NCI-H2196 (cell line): ENCODE data around the gene TMF1.

Experiments
- DNase-seq: peaks from one replicate; lab custom pipeline; 2025; ENCODE audit not compliant: unreplicated experiment; lab: John Stamatoyannopoulos, UW

Gene TMF1, protein sequence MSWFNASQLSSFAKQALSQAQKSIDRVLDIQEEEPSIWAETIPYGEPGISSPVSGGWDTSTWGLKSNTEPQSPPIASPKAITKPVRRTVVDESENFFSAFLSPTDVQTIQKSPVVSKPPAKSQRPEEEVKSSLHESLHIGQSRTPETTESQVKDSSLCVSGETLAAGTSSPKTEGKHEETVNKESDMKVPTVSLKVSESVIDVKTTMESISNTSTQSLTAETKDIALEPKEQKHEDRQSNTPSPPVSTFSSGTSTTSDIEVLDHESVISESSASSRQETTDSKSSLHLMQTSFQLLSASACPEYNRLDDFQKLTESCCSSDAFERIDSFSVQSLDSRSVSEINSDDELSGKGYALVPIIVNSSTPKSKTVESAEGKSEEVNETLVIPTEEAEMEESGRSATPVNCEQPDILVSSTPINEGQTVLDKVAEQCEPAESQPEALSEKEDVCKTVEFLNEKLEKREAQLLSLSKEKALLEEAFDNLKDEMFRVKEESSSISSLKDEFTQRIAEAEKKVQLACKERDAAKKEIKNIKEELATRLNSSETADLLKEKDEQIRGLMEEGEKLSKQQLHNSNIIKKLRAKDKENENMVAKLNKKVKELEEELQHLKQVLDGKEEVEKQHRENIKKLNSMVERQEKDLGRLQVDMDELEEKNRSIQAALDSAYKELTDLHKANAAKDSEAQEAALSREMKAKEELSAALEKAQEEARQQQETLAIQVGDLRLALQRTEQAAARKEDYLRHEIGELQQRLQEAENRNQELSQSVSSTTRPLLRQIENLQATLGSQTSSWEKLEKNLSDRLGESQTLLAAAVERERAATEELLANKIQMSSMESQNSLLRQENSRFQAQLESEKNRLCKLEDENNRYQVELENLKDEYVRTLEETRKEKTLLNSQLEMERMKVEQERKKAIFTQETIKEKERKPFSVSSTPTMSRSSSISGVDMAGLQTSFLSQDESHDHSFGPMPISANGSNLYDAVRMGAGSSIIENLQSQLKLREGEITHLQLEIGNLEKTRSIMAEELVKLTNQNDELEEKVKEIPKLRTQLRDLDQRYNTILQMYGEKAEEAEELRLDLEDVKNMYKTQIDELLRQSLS

DNA sequence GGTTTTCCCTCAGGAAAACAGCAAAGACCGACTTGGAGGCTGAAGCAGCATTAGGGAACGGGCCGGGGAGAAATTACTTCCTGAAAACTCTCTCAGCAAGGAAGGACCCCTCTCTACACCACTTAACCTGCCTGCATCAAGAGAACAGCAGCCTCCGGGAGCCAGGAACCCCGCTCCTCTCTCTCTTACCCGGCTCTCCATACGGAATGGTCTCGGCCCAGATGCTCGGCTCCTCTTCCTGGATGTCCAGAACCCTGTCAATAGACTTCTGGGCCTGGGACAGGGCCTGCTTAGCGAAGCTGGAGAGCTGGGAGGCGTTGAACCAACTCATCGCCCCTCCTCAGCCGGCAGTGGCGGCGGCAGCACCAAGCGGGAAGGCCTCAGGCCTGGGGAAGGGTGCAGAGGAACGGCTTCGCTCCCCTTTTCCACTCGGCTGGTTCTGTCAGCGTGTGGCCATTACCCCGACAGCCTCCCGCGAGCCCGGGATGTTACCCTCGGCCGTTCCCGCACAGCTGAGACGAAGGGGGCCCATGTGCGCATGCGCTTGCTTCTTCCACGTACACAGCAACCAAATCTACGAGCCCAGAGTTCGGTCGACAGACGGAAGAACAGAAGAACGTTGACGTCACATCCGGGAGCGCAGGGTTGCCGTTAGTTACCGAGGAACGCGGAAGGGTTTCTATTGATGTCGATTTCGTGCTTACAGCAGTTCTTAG is at the start of gene TMF1:
Gene TMF1 (minus strand): TSS at position 578 of the 716 bp plus-strand sequence. CDS start 247 bp downstream, at position 331.
- DNase-seq: no peak

DNA sequence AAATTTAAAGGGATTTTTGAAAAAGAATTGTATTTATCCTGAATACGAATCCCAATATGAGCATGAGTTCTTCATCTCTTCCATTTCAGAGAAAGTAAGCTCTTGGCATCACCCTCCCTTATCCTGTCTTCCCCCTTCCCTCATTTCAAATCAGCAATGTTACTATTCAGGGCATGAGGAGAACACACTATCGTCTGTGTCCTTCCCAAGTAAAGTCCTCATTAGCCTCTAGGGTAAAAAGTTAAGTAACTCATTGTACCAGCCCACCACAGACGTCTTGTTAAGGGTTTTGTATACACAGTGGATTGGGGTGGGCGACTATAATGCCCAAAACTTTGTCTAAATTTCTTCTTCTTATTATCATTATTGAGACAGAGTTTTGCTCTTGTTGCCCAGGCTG is 47.4 kb upstream of the TMF1 start:
- no peak for DNase-seq

DNA sequence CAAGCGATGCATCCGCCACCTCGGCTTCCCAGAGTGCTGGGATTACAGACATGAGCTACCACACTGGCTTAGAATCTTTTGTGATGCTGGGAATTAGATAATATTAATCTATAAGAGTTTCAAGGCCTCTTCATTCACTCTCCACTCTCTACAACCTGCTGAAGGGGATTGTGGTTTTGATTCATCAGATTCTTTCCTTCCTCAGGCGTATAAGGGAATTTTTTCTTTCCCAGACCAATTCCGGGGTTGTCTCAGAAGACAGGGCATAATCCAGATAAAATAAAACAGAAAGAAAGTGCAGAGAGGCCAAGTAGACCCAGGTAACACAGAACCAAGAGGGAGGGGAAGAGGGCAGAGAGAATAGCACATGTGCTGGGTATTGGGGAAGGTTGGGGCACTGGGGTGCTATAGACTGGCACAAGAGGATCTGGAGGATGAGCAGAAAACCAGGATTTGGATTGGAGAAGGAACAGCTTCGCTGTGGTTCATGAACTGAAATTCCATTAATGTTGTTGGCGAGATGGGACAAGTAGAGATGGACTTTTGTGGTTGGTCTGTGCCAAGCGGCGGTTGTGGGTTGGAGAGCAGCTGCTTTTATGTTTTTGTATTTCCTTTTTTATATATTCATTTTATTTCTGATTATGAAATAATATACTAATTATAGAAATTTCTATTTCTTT is 45.4 kb upstream of the TMF1 start:
- DNase-seq: no peak

DNA sequence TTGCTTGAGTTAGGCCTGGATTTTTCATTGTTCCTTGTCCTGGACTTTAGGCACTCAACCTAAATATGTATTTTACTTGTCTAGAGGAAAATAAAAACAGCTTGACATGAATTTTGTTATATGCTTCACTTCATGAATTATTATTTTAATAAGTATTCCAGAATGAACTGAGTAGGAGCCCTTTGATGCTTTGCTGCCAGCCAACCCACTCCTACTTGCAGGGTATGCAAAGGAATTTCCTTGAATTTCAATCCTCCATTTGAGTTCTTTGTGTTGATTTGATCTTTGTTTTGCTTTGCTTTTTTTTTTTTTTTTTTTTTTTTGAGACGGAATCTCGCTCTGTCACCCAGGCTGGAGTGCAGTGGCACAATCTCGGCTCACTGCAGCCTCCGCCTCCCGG is 44.2 kb upstream of the TMF1 start:
- DNase-seq: no peak

DNA sequence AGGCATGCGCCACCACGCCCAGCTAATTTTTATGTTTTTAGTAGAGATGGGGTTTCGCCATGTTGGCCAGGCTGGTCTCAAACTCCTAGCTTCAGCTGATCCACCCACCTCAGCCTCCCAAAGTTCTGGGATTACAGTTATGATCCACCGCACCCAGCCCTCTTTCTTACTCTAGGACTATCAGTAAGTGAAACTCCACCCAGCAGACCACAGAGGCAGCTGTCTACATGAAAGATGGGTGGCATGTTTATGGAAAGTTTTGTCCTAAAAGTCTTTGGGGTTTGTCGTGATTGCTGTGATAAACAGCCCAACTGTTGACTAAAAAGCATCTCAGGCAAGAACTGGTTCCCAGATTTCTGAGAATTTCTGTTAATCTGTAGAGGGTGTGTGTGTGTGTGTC is 43.5 kb upstream of the TMF1 start:
- DNase-seq: no peak

DNA sequence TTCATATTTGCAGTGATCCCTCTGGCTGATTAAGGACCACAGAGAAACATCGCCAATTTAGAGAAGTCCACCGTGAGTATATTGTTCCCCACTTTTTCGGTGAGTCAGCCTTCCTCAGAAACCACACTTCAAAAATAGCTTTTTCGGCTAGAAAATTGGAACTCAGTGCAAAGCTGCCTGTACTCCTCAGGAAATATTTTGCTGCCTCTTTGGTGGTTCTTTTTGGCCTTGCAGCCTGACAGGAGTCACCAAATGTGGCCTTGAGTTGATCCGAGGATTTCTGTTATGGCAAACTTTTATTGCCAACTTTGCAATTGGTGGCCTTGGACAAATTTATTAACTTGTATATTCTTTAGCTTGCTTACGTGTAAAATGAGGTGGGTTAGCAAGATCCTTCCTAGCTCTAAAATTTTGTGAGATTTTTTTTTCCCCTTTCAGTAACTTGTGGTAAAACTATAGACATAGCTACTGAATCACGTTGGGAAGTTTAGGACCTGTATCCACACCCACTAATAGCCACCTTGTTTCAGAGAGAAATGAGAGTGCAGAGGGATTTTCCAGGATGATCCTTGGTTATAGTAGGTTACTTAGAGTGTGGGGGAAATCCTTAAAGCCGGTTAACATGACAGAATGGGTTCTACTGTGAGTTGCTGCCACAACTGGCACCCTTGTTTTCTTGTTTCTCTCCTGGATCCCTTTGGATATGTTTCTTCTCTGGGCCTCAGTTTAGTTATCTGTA is 42.5 kb upstream of the TMF1 start:
- no peak for DNase-seq

DNA sequence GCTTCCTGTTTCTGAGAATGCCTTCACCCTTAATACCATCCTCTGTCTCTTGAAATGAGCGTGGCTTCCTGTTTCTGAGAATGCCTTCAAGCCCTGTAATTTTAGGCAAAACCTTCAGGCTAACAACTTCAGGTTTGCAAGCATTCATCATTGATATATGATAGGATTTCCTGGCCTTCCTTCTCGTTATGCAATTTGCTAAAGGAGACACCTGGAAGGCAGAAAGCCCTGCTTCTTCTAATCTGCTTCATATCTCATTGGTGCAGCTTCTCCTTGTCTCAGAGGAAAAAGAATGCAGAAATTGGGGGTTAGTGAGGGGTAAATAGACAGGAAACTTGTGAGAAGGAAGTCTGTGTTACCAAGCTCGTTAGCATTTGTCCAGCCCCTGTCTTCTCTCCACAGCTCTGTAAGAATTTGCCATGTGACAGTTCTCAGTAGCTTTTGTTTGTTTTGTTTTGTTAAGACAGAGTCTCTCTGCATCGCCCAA is 39.9 kb upstream of the TMF1 start:
- DNase-seq: no peak

DNA sequence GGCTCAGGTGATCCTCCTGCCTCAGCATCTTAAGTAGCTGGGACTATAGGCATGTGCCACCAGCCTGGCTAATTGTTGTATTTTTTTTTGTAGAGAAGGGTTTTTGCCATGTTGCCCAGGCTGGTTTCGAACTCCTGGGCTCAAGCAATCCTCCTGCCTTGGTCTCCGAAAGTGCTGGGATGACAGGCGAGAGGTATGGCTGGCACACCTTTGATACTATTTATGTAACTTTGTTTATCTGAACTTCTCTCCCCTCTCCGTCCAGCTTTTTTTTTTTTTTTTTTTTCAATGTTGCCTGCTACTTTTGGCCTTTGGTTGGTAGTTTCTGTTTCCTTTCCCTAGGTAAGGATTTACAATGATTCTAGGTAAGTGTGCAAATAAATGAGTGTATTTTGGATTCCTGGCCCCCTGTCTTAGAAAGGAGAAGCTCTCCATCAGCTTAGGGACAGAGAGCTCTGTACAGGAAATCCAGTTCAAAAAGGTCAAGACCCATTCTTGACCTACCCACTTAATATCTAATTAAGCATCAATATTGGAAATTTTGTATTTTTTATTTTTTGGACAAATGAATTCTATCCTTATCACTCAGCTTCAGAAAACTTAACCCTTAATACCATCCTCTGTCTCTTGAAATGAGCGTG is 39.4 kb upstream of the TMF1 start:
- no peak for DNase-seq

DNA sequence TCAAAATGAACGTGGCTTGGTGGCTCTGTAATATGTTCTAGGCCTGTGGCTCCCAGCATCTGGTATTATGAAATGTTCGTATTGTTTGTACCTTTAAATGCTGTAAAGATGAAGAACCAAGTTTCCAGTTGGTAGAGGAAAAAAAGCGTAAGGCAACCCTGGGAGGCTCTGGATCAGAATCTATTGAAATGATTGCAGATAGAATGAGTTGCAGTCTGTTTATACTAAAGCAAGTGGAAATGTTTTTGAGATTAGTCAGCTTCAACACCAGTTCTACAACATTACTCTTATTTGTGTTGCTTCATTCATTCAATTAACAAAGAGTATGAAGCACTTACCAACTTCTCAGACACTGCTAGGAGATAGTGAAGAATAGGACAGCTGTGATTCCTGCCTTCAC is 37.9 kb upstream of the TMF1 start:
- no peak for DNase-seq

DNA sequence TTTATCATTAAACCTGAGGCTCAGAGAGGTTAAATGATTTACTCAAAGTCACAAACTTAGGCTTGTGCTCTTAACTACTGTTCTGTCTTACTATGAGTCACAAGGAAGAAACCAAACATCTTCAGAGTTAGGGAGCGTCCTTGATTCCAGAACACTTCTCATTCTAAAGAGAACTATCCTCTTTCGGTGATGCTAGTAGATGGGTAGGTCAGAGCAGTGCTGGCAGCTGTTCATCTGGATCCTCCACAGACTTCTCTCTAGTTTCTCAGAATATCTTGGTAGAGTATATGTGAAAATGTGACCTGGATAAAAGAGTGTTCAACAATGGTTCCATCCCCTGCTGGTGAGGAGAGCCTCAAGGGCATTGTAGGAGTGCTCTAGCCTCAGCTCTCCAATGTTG is 35.9 kb upstream of the TMF1 start:
- no peak for DNase-seq

DNA sequence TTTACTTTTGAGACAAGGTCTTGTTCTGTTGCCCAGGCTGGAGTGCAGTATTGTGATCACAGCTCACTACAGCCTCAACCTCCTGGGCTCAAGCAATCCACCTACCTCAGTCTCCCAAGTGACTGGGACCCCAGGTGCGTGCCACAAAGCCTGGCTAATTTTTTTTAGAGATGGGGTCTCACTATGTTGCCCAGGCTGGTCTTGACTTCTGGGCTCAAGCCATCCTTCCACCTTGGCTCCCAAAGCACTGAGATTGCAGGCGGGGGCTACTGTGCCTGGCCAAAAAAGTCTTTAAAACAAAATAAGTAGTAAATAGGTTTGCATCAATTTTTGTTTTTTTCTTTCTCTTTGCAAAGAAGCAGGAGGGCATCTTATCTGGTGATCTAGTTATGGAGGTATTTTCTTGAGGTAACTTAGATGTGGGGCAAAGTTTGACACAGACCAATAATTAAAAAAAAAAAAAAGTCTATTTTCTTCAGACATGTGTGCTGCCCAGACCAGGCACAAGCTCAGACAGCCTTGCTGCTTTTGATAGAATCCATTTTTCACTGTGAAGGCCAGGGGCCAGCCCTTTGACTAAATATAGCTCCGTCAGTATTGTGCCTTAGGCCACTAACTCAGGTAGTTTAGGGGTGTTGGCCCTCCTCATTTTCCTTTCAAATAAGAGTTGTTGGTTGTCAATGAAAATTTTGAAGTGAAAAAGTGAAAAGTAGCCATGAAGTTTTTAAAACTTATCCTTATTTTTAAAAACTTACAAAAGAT is 35.1 kb upstream of the TMF1 start:
- DNase-seq: no peak

DNA sequence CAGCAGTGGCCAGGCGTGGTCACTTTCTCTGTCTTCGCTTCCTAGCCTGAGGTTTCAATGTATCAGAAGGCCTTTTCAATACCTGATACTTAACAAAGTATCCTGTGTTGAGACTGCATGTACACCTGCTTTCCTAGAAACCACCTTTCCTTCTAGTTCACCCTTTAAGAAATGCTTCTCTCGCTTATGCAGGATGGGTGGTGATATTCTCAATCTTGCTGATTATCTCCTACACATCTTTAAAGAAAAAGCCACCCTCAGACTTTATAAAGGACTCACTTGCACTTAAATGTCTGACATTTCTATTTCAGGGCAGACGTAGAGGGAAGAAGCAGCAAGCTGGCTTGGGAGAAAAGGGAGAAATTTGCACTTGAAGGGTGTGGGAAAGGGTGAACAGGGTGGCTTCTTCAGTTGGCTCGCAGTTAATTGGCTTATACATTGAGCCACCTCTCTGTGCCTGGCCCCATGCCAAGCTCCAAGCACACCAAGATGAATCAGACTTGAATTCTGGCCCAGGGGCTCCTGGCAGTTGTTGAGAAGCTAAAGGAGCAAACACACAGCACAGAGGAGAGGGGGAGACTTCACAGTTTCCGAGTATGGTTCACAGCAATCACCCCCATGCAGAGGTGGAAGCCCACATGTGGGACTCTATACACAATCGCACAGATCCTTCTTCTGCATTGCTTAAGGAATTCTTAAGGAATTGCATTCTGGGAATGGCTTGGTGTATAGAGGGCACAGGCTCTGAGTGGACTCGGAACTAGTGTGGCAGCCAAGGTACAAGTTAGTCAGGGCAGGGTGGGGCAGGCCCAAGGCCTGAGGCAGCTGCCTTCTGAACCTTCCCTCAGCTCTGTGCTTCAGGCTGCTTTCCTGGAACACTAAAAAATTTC is 33.9 kb upstream of the TMF1 start:
- DNase-seq: peak; percentile 32

DNA sequence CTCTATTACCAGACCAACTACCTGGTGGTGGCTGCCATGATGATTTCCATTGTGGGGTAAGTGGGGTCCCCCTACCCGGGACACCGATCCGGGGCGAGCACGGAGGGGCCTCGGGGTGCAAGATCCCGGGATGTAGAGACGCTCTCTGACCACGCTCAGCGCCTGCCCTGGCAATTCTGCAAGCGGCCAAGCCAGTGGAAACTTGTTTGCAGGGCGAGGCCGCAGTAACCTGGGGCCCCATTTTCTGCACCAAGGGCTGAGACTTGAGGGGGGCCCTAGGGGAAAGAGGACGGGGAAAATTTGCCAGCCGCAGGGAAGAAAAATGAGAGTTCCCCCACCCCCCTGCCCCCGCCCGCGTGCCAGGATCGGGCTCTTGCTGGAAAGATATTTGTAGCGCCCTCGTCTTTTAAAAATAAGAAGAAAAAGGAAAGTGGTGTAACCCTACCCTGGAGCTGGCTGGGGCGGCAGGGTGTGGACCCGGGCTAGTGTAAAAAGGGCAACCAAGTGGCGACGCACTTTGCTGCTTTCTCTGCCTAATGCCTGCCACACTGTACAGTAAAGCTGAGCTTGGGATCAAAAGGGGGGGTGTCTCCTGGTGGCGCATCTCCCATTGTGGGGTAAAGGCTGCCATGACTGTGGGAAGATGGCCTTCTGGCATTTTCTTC is 33.2 kb upstream of the TMF1 start:
- no peak for DNase-seq

DNA sequence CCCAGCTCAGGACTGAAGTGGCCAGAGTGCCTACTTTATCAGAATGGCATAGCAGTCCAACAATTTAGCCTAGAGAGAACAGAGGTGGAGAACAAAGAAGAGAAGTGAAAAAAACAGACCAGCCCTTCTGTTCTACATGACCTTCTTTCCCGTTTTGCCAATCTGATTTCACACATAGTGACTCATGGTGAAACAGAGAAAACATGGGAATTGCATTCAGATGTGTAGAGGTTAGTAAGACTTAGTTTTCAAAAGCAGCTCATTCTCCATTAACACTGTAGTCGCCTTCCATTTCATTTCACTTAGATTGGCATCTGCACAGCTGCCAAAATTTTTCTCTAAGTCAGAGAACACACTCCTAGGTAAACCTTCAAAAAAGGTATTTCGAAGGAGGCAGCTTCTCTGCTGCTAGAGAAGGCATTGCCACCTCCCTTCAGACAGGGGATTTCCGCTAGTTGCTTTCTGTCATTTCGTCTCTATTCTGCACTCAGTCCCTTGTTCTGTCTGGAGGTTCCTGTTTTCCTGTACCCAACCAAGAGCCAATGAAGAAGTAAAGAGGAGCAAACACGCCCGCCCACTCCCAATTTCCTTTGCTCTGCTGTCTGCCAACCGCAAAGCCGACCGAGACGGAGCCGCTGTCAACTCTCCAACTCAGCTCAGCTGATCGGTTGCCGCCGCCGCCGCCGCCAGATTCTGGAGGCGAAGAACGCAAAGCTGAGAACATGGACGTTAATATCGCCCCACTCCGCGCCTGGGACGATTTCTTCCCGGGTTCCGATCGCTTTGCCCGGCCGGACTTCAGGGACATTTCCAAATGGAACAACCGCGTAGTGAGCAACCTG is 32.4 kb upstream of the TMF1 start, which contains the start of gene ARL6IP5:
Gene ARL6IP5 (plus strand): TSS at position 612 of the 842 bp plus-strand sequence. CDS start 111 bp downstream, at position 723.
- peak; percentile 61 for DNase-seq

DNA sequence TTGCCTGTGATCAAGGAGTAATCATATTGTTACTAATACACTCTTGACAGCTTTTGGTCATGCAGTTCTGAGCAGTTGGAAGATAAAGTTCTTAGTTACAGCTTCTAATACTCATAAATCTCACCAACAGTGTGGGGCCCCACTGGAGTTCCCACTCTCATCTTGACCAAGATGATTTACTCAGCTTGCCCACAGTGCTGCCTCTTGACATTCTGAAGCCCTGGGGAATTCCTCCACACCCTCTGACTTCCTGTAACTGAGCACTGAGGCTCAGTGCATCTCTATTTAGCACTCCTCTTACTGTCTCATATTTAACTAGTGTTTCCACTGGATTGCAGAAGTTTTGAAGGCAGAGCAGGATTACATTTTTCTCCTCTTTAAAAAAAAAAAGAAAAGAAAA is 30.7 kb upstream of the TMF1 start:
- DNase-seq: no peak

DNA sequence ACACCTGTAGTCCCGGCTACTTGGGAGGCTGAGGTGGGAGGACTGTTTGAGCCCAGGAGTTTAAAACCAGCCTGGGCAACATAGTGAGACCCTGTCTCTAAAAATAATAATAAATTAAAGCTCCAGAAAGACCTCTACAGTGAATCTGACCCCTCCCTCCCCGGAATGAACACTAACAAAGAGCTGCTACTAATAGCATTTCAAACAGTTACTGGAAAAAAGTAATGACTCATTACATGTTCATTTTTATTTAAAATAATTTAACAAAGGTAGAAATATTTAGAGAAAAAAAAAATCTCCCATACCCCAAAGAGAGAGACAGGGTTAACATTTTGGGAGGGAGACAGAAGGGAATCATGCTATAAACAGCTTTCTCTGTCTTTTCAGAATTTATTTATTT is 30.2 kb upstream of the TMF1 start:
- no peak for DNase-seq
